IMR-90 (cell line): ENCODE results near the gene SIPA1L3. TPM values are rescaled to one million over a fixed set of nuclear protein-coding genes. Genes with fewer than 3 reads are reported as not detected.
A peak's percentile ranks its signal among the peaks of the same experiment; 100 is the strongest.

Experiments
- ATAC-seq: fragments of 200-7000 bp; cut with Tn5 transposase; 2 replicates; pipeline ENCODE4 v1.9.1; 2020; ENCODE audit warnings: low read depth, mild to moderate bottlenecking, moderate library complexity
- BruUV-seq: library from RNA; stranded (reverse); fragments of 400-500 nt; replicated peaks from 2 replicates; lab custom pipeline; 2021; lab: Mats Ljungman, UMichigan
- CTCF ChIA-PET: fragments of 300-600 bp; formaldehyde crosslinking; extraction: SDS; loops from one replicate; lab custom pipeline; 2021; ENCODE audit warnings: antibody characterized with exemption; lab: Yijun Ruan, JAX
- POLR2A ChIA-PET: fragments of 300-600 bp; sonication (Branson Sonifier 250); formaldehyde crosslinking; loops from one replicate; lab custom pipeline; 2022; ENCODE audit warnings: antibody characterized with exemption; ENCODE audit not compliant: unreplicated experiment; lab: Charles Lee
- DNase-seq: peaks from one replicate; pipeline ENCODE4 v3.0.0; 2013
- H2AFZ ChIP-seq: replicated peaks from 2 replicates; pipeline ENCODE3; 2013; ENCODE audit warnings: low read length, mild to moderate bottlenecking; ENCODE audit not compliant: poor library complexity
- H2AK5ac ChIP-seq: 2 replicates; pipeline ENCODE4 v1.6.1; 2013; ENCODE audit warnings: low read depth, low read length, inconsistent platforms
- H2AK9ac ChIP-seq: replicated peaks from 2 replicates; pipeline ENCODE3; 2013; ENCODE audit warnings: mild to moderate bottlenecking, low read depth, low read length, moderate library complexity; ENCODE audit not compliant: poor library complexity
- H2BK120ac ChIP-seq: 2 replicates; pipeline ENCODE4 v1.6.1; 2013; ENCODE audit warnings: low read depth, low read length, inconsistent platforms
- H2BK15ac ChIP-seq: 3 replicates; pipeline ENCODE4 v1.6.1; 2013; ENCODE audit warnings: low read depth, low read length, inconsistent platforms
- H2BK20ac ChIP-seq: 2 replicates; pipeline ENCODE4 v1.6.1; 2013; ENCODE audit warnings: low read depth, mild to moderate bottlenecking, inconsistent platforms, low read length, moderate library complexity
- H2BK5ac ChIP-seq: 2 replicates; pipeline ENCODE4 v1.6.1; 2013; ENCODE audit warnings: mild to moderate bottlenecking, low read depth, low read length, inconsistent platforms; ENCODE audit not compliant: poor library complexity, severe bottlenecking
- H3K14ac ChIP-seq: replicated peaks from 2 replicates; pipeline ENCODE4 v1.6.1; 2013; ENCODE audit warnings: low read depth, low read length, inconsistent platforms
- H3K18ac ChIP-seq: 2 replicates; pipeline ENCODE4 v1.6.1; 2013; ENCODE audit warnings: low read depth, low read length, control low read depth
- H3K23ac ChIP-seq: 2 replicates; pipeline ENCODE4 v1.6.1; 2013; ENCODE audit warnings: low read depth, low read length, inconsistent platforms
- H3K27ac ChIP-seq: 2 replicates; pipeline ENCODE4 v1.5.1; 2013; ENCODE audit warnings: mild to moderate bottlenecking, control low read depth, low read length; ENCODE audit not compliant: insufficient read depth
- H3K27me3 ChIP-seq: 2 replicates; pipeline ENCODE4 v1.6.1; 2013; ENCODE audit warnings: low read length; ENCODE audit not compliant: control insufficient read depth, insufficient read depth
- H3K36me3 ChIP-seq: 2 replicates; pipeline ENCODE4 v1.6.1; 2013; ENCODE audit warnings: low read length, mixed read lengths; ENCODE audit not compliant: control insufficient read depth, insufficient read depth
- H3K4ac ChIP-seq: 2 replicates; pipeline ENCODE4 v1.6.1; 2013; ENCODE audit warnings: low read depth, low read length, inconsistent platforms
- H3K4me1 ChIP-seq: 2 replicates; pipeline ENCODE4 v1.6.1; 2013; ENCODE audit warnings: low read length, mixed read lengths; ENCODE audit not compliant: control insufficient read depth, insufficient read depth
- H3K4me2 ChIP-seq: 2 replicates; pipeline ENCODE4 v1.6.1; 2013; ENCODE audit warnings: low read depth, mild to moderate bottlenecking, control low read depth, low read length, moderate library complexity
- H3K4me3 ChIP-seq: 2 replicates; pipeline ENCODE4 v1.5.1; 2013; ENCODE audit warnings: low read depth, mild to moderate bottlenecking, control low read depth, low read length, moderate library complexity; ENCODE audit not compliant: insufficient read depth
- H3K56ac ChIP-seq: 2 replicates; pipeline ENCODE4 v1.6.1; 2013; ENCODE audit warnings: low read length, inconsistent platforms; ENCODE audit not compliant: insufficient read depth; ENCODE audit errors: extremely low read depth
- H3K79me1 ChIP-seq, 2 experiments: 2 replicates each; pipeline ENCODE4 v1.6.1; 2013; ENCODE audit warnings: low read length in 2 of 2, inconsistent platforms in 1 of 2, low read depth in 1 of 2
- H3K9ac ChIP-seq: 2 replicates; pipeline ENCODE4 v1.6.1; 2013; ENCODE audit warnings: low read depth, low read length, control low read depth
- H3K9me1 ChIP-seq: 2 replicates; pipeline ENCODE4 v1.6.1; 2013; ENCODE audit warnings: low read length, inconsistent platforms; ENCODE audit not compliant: insufficient read depth
- H3K9me3 ChIP-seq: 2 replicates; pipeline ENCODE4 v1.6.1; 2013; ENCODE audit warnings: low read length; ENCODE audit not compliant: control insufficient read depth, insufficient read depth
- H4K20me1 ChIP-seq: 2 replicates; pipeline ENCODE4 v1.6.1; 2013; ENCODE audit warnings: low read length, inconsistent platforms; ENCODE audit not compliant: insufficient read depth
- H4K5ac ChIP-seq: 2 replicates; pipeline ENCODE4 v1.6.1; 2013; ENCODE audit warnings: mild to moderate bottlenecking, low read depth, low read length, control low read depth
- H4K8ac ChIP-seq, 2 experiments: 2 replicates each; pipeline ENCODE4 v1.6.1; 2013; ENCODE audit warnings: low read depth in 2 of 2, low read length in 2 of 2, control low read depth in 1 of 2, inconsistent platforms in 1 of 2
- H4K91ac ChIP-seq: 2 replicates; pipeline ENCODE4 v1.6.1; 2013; ENCODE audit warnings: low read depth, low read length, inconsistent platforms; ENCODE audit not compliant: insufficient read depth
- BHLHE40 ChIP-seq: fragments of 150-350 bp; IDR thresholded peaks from 2 replicates; pipeline ENCODE4 v1.6.1; 2016; ENCODE audit warnings: mild to moderate bottlenecking, low read depth, low read length
- FOS ChIP-seq: fragments of 150-350 bp; IDR thresholded peaks from 2 replicates; pipeline ENCODE4 v1.6.1; 2016; ENCODE audit warnings: low read depth, low read length
- POLR2A ChIP-seq: IDR thresholded peaks from 2 replicates; pipeline ENCODE4 v1.6.1; 2012; ENCODE audit warnings: mild to moderate bottlenecking, low read depth, low read length
- RCOR1 ChIP-seq: IDR thresholded peaks from 2 replicates; pipeline ENCODE4 v1.6.1; 2012; ENCODE audit warnings: mild to moderate bottlenecking, low read length, improper control_type of control experiment; ENCODE audit not compliant: insufficient replicate concordance
- RFX5 ChIP-seq: IDR thresholded peaks from 2 replicates; pipeline ENCODE4 v1.8.0; 2012; ENCODE audit warnings: low read depth, mild to moderate bottlenecking, low read length, moderate library complexity
- WGBS, 2 experiments: methylation state at CpG; one replicate each; pipeline versions ENCODE4 v1.1.5 to v1.1.7; 2013; ENCODE audit warnings: missing lambda C conversion rate in 2 of 2; ENCODE audit not compliant: insufficient read length in 1 of 2; ENCODE audit errors: extremely low coverage in 2 of 2; 5-methylcytosine and 5-hydroxymethylcytosine counted together
- dilution Hi-C: fragments of 300-500 bp; cut with HindIII; formaldehyde crosslinking; loops from one replicate; pipeline ENCODE4 v1.14.3; 2018; ENCODE audit warnings: low sequenced_read_pairs; ENCODE audit not compliant: unreplicated experiment
- in situ Hi-C: fragments of 300-500 bp; cut with MboI; formaldehyde crosslinking; loops from 3 replicates; pipeline ENCODE4 v1.14.3; 2019; ENCODE audit warnings: low sequenced_read_pairs, inconsistent platforms, mixed read lengths
- intact Hi-C: fragments of 100-400 bp; cut with micrococcal nuclease; formaldehyde crosslinking; loops from 2 replicates; pipeline ENCODE4 v1.10.0; 2022
- polyA plus RNA-seq, 3 experiments: library from polyadenylated mRNA; depleted of rRNA; stranded (reverse); fragments of >200 nt; gene quantifications; 2 replicates each; pipeline ENCODE4 v1.2.3, GENCODE V29; 2012; ENCODE audit warnings: low replicate concordance in 1 of 3
- total RNA-seq: library from RNA; depleted of rRNA; stranded (reverse); fragments of >200 nt; gene quantifications from 2 replicates; pipeline ENCODE4 v1.2.3, GENCODE V29; 2012

The SIPA1L3 gene
- total and polyA plus RNA-seq, 2 of the 4 experiments (the other 2 are of a cell fraction) = 4.1 to 9.4 TPM

- H3K4me2 ChIP-seq = 0 out of 2 replicates have a peak overlapping the region, but pooled peaks have one; percentile 5
- H3K4ac ChIP-seq = peak overlapping the region; percentile 78
- no peak overlapping the region for H3K4me3 ChIP-seq
- peak overlapping the region; percentile 36; the same call in 1 of the 2 replicates for H4K5ac ChIP-seq
- H3K18ac ChIP-seq = peak overlapping the region; percentile 22; the same call in 1 of the 2 replicates
- peak overlapping the region; percentile 82 for H2AK9ac ChIP-seq
- H3K27ac ChIP-seq = no peak overlapping the region; the same call in 1 of the 2 replicates
- intact Hi-C loops (no loop called here), in situ Hi-C loops (no loop called here), dilution Hi-C loops (no loop called here)
- POLR2A ChIA-PET = no interaction called here
- H3K23ac ChIP-seq = peak overlapping the region; percentile 78; the same call in 1 of the 2 replicates
- H4K91ac ChIP-seq = peak overlapping the region; percentile 44
- H2BK5ac ChIP-seq = peak overlapping the region; percentile 55
- H3K56ac ChIP-seq = no peak overlapping the region
- no peaks in the 10 kb centered on the region for H3K27me3 ChIP-seq
- H2BK120ac ChIP-seq = peak overlapping the region; percentile 77
- peak overlapping the region; percentile 57 for H2AK5ac ChIP-seq
- H3K79me1 ChIP-seq = peaks cover 49 to 76% of the 10 kb centered on the region in 2 experiments
- WGBS, 2 experiments = 32% methylated on average over 4 of the region's 17 CpGs; no CpG with 5 or more reads in 1 of the 2 experiments
- peak overlapping the region; percentile 87; the same call in 2 of the 3 replicates for H2BK15ac ChIP-seq
- no peak overlapping the region; the same call in 1 of the 2 replicates for H3K9ac ChIP-seq
- DNase-seq (peak; percentile 58), ATAC-seq (peak; percentile 53)
- BruUV-seq = no TSS peak
- H4K20me1 ChIP-seq = peaks cover 11% of the 10 kb centered on the region
- H3K4me1 ChIP-seq = peaks cover 38% of the 10 kb centered on the region
- peak overlapping the region; percentile 2 for H2AFZ ChIP-seq
- CTCF ChIA-PET = interaction anchor here (1.3 kb wide), 1 partner anchor 9 kb away, joined by 3 read pairs; no protein-coding TSS in a partner anchor
- H3K36me3 ChIP-seq = peaks cover 1% of the 10 kb centered on the region
- peak overlapping the region in 1 of 2 experiments; percentile 74; a peak in 2 of 4 replicates for H4K8ac ChIP-seq
- H3K9me1 ChIP-seq = peaks cover 28% of the 10 kb centered on the region
- TF ChIP-seq BHLHE40 = peak; percentile 59
- TF ChIP-seq RCOR1 = peak; percentile 30
- TF ChIP-seq POLR2A = 0 out of 2 replicates have a peak, but pooled peaks have one; percentile 18
- no peak; the same call in 1 of the 2 replicates for TF ChIP-seq FOS
- TF ChIP-seq RFX5 = no peak
- peak overlapping the region; percentile 72; the same call in 1 of the 2 replicates for H2BK20ac ChIP-seq
- H3K9me3 ChIP-seq = peaks cover 2% of the 10 kb centered on the region; the same call in 1 of the 2 replicates
- H3K14ac ChIP-seq = peak overlapping the region; percentile 88
Measured at GRCh38 chr19:38035515-38036495, 128.8 kb downstream of the SIPA1L3 start.
